HepG2 (cell line): ENCODE measurements around the gene ACADVL. TPM values are rescaled to one million over a fixed set of nuclear protein-coding genes. Genes with fewer than 3 reads are reported as not detected.

Experiments
- AGO2 ChIP-seq: fragments of 200-400 bp; formaldehyde crosslinking; optimal IDR thresholded peaks from 2 replicates; pipeline ENCODE3; 2017; ENCODE audit warnings: mild to moderate bottlenecking, low read depth, low read length, moderate library complexity
- MTERF4 ChIP-seq: sonication (generic); formaldehyde crosslinking; IDR thresholded peaks from 2 replicates; pipeline ENCODE4 v1.8.0; 2023; ENCODE audit warnings: mild to moderate bottlenecking, missing genetic modification reagents
- SOX6 ChIP-seq, 2 experiments: fragments of 450-650 bp in 1 of 2; sonication (generic) in 1 of 2; formaldehyde crosslinking in 1 of 2; IDR thresholded peaks; 2 replicates each; pipeline versions ENCODE4 v1.4.0 to v1.6.1; 2017 to 2020; ENCODE audit warnings: antibody characterized with exemption in 1 of 2, mild to moderate bottlenecking in 1 of 2, missing genetic modification reagents in 1 of 2
- TBX2 ChIP-seq: sonication (generic); formaldehyde crosslinking; IDR thresholded peaks from 2 replicates; pipeline ENCODE4 v1.5.0; 2020; ENCODE audit warnings: missing genetic modification reagents, mild to moderate bottlenecking, borderline replicate concordance
- ZFP1 ChIP-seq: IDR thresholded peaks from 2 replicates; pipeline ENCODE4 v1.6.1; 2016
- ZNF256 ChIP-seq: sonication (generic); formaldehyde crosslinking; conservative IDR thresholded peaks from 2 replicates; pipeline ENCODE4 v1.4.0; 2020; ENCODE audit warnings: missing genetic modification reagents
- ZNF331 ChIP-seq: sonication (generic); formaldehyde crosslinking; IDR thresholded peaks from 2 replicates; pipeline ENCODE4 v1.4.0; 2020; ENCODE audit warnings: missing genetic modification reagents
- ZNF784 ChIP-seq: sonication (generic); formaldehyde crosslinking; IDR thresholded peaks from 2 replicates; pipeline ENCODE4 v1.5.1; 2020; ENCODE audit warnings: missing genetic modification reagents, mild to moderate bottlenecking, borderline replicate concordance
- ZSCAN9 ChIP-seq: IDR thresholded peaks from 2 replicates; pipeline ENCODE4 v1.6.1; 2016; ENCODE audit warnings: borderline replicate concordance
- polyA plus RNA-seq, 8 experiments: library from polyadenylated mRNA; depleted of rRNA in 3 of 8; stranded (reverse) in 7 of 8; unstranded in 1 of 8; fragments of >200 nt; fragmentation: Illumina TruSeq in 4 of 8; extraction: Trizol in 4 of 8; gene quantifications; 2 replicates each; pipeline versions ENCODE4 v1.2.1 to v1.2.3, GENCODE V29; 2011 to 2016; ENCODE audit warnings: low read depth in 4 of 8, missing spikeins in 1 of 8, mixed read lengths in 1 of 8; ENCODE audit not compliant: insufficient read depth in 1 of 8
- total RNA-seq, 5 experiments: library from RNA; depleted of rRNA; stranded (reverse); fragments of >200 nt; fragmentation: Illumina TruSeq; extraction: Trizol; gene quantifications; 2 replicates each; pipeline ENCODE4 v1.2.3, GENCODE V29; 2016; ENCODE audit warnings: low read depth in 1 of 5
- TF ChIP-seq, protein P1 (sequence below): sonication (generic); formaldehyde crosslinking; IDR thresholded peaks from 2 replicates; pipeline ENCODE4 v1.4.0; 2020; ENCODE audit warnings: missing genetic modification reagents, borderline replicate concordance
- TF ChIP-seq, protein P2 (sequence below): IDR thresholded peaks from 2 replicates; pipeline ENCODE4 v1.6.1; 2016; ENCODE audit warnings: missing biosample characterization, missing genetic modification reagents, low read depth
- TF ChIP-seq, protein P3 (sequence below): sonication (generic); formaldehyde crosslinking; IDR thresholded peaks from 2 replicates; pipeline ENCODE4 v1.4.0; 2020; ENCODE audit warnings: mild to moderate bottlenecking, missing genetic modification reagents
- TF ChIP-seq, protein P4 (sequence below): sonication (generic); formaldehyde crosslinking; IDR thresholded peaks from 2 replicates; pipeline ENCODE4 v1.9.0; 2021; ENCODE audit warnings: missing genetic modification reagents, mild to moderate bottlenecking, borderline replicate concordance

Gene ACADVL
- total and polyA plus RNA-seq, 2 of the 13 experiments (the other 11 are each of a cell fraction or from before 2014, with no cell fraction given), result 219 to 412 TPM

DNA sequence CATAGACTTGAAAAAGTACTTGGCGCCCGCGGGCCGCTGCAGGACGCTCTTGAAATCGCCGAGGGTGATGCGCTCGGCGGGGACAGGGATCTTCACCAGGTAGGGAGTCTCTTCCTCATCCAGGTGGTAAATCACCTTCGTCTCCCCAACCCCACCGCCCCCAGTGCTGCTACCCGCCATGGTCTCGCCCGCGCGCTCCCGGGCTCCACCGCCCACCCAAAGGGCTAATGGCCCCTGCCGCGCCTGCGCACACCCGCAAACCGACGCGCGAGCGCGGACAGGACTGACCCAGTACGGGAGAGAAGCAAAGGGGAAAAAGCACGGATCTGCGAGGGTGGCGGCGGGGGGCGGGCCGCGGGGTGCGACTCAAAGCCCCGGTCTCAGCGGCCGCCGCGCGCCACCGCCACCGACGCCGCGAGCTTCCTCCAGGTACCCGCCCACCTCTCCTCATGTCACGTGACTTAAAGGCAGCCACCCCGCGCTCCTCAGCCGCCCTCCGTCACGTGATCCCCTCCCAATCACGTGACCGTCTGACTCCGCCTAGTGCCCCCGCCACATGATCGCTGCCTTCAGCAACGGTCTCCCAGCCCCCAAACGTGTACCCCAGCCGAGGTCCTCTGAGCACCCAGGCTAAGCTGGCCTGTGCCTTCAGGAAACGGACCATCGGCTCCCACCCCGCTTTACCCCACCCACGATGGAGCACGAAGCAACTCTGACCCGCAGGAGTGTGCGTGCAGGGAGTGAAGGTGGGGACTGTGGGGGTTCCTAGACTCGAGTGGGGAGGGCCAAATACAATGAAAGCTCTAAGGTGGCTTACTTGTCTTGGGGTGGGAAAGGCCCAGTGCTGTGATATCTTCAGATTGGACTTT is 14.6 kb downstream of the ACADVL start, which contains the start of gene DVL2 (continued):
- no peak for TF ChIP-seq SOX6 (IDR thresholded peaks at IDR 0.05)
- peak; percentile 15; the same call in 1 of the 2 replicates for TF ChIP-seq SOX6 (CRISPR knock-in tag; IDR thresholded peaks at IDR 0.05)
- TF ChIP-seq ZSCAN9 (CRISPR knock-in tag), result 0 out of 2 replicates have a peak, but pooled peaks have one; percentile 40
- TF ChIP-seq ZNF784 (CRISPR knock-in tag), result peak; percentile 67; the same call in 1 of the 2 replicates
- 0 out of 2 replicates have a peak, but pooled peaks have one; percentile 76 for TF ChIP-seq MTERF4 (CRISPR knock-in tag)
- peak; percentile 88 for TF ChIP-seq TBX2
- 0 out of 2 replicates have a peak, but pooled peaks have one; percentile 50 for TF ChIP-seq ZNF256 (CRISPR knock-in tag)
- peak; percentile 100 for TF ChIP-seq AGO2
- TF ChIP-seq, protein P1, sequence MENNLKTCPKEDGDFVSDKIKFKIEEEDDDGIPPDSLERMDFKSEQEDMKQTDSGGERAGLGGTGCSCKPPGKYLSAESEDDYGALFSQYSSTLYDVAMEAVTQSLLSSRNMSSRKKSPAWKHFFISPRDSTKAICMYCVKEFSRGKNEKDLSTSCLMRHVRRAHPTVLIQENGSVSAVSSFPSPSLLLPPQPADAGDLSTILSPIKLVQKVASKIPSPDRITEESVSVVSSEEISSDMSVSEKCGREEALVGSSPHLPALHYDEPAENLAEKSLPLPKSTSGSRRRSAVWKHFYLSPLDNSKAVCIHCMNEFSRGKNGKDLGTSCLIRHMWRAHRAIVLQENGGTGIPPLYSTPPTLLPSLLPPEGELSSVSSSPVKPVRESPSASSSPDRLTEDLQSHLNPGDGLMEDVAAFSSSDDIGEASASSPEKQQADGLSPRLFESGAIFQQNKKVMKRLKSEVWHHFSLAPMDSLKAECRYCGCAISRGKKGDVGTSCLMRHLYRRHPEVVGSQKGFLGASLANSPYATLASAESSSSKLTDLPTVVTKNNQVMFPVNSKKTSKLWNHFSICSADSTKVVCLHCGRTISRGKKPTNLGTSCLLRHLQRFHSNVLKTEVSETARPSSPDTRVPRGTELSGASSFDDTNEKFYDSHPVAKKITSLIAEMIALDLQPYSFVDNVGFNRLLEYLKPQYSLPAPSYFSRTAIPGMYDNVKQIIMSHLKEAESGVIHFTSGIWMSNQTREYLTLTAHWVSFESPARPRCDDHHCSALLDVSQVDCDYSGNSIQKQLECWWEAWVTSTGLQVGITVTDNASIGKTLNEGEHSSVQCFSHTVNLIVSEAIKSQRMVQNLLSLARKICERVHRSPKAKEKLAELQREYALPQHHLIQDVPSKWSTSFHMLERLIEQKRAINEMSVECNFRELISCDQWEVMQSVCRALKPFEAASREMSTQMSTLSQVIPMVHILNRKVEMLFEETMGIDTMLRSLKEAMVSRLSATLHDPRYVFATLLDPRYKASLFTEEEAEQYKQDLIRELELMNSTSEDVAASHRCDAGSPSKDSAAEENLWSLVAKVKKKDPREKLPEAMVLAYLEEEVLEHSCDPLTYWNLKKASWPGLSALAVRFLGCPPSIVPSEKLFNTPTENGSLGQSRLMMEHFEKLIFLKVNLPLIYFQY (CRISPR knock-in tag), result 0 out of 2 replicates have a peak, but pooled peaks have one; percentile 12
- TF ChIP-seq ZFP1 (CRISPR knock-in tag), result no peak
- TF ChIP-seq, protein P2, sequence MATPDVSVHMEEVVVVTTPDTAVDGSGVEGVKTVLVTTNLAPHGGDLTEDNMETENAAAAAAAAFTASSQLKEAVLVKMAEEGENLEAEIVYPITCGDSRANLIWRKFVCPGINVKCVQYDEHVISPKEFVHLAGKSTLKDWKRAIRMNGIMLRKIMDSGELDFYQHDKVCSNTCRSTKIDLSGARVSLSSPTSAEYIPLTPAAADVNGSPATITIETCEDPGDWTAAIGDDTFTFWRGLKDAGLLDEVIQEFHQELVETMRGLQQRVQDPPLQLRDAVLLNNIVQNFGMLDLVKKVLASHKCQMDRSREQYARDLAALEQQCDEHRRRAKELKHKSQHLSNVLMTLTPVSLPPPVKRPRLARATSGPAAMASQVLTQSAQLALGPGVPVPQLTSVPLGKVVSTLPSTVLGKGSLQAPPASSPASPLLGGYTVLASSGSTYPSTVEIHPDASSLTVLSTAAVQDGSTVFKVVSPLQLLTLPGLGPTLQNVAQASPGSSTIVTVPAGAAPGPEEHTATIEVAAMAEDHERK (CRISPR knock-in tag), result peak; percentile 50; the same call in 1 of the 2 replicates
- TF ChIP-seq, protein P3, sequence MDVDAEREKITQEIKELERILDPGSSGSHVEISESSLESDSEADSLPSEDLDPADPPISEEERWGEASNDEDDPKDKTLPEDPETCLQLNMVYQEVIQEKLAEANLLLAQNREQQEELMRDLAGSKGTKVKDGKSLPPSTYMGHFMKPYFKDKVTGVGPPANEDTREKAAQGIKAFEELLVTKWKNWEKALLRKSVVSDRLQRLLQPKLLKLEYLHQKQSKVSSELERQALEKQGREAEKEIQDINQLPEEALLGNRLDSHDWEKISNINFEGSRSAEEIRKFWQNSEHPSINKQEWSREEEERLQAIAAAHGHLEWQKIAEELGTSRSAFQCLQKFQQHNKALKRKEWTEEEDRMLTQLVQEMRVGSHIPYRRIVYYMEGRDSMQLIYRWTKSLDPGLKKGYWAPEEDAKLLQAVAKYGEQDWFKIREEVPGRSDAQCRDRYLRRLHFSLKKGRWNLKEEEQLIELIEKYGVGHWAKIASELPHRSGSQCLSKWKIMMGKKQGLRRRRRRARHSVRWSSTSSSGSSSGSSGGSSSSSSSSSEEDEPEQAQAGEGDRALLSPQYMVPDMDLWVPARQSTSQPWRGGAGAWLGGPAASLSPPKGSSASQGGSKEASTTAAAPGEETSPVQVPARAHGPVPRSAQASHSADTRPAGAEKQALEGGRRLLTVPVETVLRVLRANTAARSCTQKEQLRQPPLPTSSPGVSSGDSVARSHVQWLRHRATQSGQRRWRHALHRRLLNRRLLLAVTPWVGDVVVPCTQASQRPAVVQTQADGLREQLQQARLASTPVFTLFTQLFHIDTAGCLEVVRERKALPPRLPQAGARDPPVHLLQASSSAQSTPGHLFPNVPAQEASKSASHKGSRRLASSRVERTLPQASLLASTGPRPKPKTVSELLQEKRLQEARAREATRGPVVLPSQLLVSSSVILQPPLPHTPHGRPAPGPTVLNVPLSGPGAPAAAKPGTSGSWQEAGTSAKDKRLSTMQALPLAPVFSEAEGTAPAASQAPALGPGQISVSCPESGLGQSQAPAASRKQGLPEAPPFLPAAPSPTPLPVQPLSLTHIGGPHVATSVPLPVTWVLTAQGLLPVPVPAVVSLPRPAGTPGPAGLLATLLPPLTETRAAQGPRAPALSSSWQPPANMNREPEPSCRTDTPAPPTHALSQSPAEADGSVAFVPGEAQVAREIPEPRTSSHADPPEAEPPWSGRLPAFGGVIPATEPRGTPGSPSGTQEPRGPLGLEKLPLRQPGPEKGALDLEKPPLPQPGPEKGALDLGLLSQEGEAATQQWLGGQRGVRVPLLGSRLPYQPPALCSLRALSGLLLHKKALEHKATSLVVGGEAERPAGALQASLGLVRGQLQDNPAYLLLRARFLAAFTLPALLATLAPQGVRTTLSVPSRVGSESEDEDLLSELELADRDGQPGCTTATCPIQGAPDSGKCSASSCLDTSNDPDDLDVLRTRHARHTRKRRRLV (CRISPR knock-in tag), result no peak
- peak; percentile 66 for TF ChIP-seq ZNF331 (CRISPR knock-in tag)
- TF ChIP-seq, protein P4, sequence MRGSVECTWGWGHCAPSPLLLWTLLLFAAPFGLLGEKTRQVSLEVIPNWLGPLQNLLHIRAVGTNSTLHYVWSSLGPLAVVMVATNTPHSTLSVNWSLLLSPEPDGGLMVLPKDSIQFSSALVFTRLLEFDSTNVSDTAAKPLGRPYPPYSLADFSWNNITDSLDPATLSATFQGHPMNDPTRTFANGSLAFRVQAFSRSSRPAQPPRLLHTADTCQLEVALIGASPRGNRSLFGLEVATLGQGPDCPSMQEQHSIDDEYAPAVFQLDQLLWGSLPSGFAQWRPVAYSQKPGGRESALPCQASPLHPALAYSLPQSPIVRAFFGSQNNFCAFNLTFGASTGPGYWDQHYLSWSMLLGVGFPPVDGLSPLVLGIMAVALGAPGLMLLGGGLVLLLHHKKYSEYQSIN (CRISPR knock-in tag), result no peak
